ENCODE results near the gene UBAP2. TPM values are rescaled to one million over a fixed set of nuclear protein-coding genes. Genes with fewer than 3 reads are reported as not detected.

Gene UBAP2, protein sequence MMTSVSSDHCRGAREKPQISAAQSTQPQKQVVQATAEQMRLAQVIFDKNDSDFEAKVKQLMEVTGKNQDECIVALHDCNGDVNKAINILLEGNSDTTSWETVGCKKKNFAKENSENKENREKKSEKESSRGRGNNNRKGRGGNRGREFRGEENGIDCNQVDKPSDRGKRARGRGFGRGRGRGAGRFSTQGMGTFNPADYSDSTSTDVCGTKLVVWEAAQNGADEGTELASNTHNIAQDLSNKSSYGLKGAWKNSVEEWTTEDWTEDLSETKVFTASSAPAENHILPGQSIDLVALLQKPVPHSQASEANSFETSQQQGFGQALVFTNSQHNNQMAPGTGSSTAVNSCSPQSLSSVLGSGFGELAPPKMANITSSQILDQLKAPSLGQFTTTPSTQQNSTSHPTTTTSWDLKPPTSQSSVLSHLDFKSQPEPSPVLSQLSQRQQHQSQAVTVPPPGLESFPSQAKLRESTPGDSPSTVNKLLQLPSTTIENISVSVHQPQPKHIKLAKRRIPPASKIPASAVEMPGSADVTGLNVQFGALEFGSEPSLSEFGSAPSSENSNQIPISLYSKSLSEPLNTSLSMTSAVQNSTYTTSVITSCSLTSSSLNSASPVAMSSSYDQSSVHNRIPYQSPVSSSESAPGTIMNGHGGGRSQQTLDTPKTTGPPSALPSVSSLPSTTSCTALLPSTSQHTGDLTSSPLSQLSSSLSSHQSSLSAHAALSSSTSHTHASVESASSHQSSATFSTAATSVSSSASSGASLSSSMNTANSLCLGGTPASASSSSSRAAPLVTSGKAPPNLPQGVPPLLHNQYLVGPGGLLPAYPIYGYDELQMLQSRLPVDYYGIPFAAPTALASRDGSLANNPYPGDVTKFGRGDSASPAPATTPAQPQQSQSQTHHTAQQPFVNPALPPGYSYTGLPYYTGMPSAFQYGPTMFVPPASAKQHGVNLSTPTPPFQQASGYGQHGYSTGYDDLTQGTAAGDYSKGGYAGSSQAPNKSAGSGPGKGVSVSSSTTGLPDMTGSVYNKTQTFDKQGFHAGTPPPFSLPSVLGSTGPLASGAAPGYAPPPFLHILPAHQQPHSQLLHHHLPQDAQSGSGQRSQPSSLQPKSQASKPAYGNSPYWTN
- total RNA-seq (2014; rRNA removed; shearing (Covaris generic)): 20.8 and 24.8 TPM in 2 replicates

DNA sequence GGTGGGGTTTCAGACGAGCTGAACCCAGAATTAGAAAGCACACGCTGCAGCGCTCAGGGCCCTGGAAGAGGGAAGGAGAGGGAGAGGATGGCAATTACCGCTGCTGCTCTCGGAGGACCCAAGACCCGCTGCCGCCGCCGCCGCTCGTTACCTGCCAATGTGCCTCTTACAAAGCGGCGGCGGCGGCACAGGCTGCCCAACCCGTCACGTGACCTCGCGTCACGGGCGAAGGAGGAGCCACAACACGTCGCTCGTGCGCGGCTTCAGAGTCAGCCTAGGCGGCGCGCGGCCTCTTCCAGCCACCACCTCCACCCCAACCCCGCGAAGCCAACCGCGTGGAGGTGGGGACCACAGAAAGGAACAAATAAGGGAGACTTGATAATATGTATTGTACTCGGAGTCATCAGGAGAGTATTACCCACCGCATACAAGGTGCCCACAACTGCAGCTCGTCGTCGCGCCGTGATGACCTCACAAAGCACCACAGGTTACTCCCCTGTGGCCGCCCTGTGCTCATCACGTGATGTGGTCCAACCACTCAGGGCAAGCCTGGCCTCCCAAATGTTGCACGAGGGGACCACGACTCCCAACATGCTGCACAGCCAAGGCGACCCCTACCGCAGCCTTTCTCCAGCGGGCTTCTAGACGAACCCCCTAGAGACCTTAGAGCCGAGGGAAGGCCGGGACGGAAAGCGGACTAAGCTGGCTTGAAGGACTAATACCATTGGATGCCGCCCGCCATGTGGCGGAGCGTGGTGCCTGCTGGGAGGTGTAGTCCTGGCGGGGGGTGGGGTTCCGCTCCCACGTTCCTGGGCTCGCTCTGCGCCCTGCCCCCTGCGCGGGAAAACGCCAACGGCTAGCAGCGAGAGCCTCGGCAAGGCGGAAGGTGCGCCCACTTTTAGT is at the start of gene UBAP2:
Gene UBAP2, minus strand, starts transcription at position 161 of the 903 bp plus-strand sequence. CDS start 31,739 bp downstream, outside the sequence.
- Histone ChIP-seq H3K36me3 (replicated peaks; ENCODE audit: control insufficient read depth, insufficient read depth, low read length) (no peaks in the 10 kb centered on the region), H3K27me3 (ENCODE audit: control insufficient read depth, insufficient read depth, low read length) (no peaks in the 10 kb centered on the region), H3K4me3 (ENCODE audit: insufficient read depth, low read depth, low read length) (peak within 1 kb of the TSS; percentile 95)
- DNase-seq: peak; percentile 96

DNA sequence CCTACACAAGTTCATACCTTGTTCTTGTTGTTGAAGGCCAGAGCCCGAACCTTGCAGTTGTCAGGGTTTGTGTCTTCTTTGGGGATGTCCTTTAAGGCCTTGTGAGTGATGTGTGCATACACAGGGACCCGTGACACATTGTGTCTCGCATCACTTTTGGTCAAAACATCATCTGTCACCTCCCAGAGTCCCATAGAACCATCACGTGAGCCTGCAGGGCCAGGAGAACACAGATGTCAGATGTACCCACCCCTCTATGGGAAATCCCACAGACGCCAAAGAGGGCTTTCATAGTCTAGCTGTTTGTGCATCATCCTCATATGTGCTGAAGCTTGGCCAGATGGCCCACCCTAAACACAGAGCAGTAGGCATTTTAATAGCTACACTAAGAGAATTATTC is 49.6 kb upstream of the UBAP2 start:
- no peaks in the 10 kb centered on the region for H3K27me3 ChIP-seq (ENCODE audit: control insufficient read depth, insufficient read depth, low read length)
- no peak overlapping the region for H3K4me3 ChIP-seq (ENCODE audit: insufficient read depth, low read depth, low read length)
- peaks cover 20% of the 10 kb centered on the region for H3K36me3 ChIP-seq (replicated peaks; ENCODE audit: control insufficient read depth, insufficient read depth, low read length)
- no peak for DNase-seq

DNA sequence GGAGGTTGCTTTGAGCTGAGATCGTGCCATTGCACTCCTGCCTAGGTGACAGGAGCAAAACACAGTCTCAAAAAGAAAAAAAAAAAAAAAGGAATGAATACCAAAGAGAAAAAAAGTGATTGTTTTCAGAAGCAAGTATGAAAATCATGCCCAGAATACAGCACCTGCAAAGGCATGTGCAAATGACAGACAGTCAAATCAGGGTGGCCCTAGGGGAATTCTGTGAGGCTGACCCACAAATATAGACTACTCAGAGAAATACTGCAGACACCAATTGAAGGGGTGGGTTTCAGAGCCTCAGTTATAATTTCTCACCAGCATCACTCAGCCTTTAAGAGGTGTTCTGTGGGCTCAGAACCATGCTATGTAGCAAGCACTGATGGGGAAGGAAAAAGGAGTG is 49.2 kb upstream of the UBAP2 start:
- no peak for DNase-seq
- Histone ChIP-seq H3K36me3 (replicated peaks; ENCODE audit: control insufficient read depth, insufficient read depth, low read length) (peaks cover 22% of the 10 kb centered on the region), H3K27me3 (ENCODE audit: control insufficient read depth, insufficient read depth, low read length) (no peaks in the 10 kb centered on the region), H3K4me3 (ENCODE audit: insufficient read depth, low read depth, low read length) (no peak overlapping the region)

DNA sequence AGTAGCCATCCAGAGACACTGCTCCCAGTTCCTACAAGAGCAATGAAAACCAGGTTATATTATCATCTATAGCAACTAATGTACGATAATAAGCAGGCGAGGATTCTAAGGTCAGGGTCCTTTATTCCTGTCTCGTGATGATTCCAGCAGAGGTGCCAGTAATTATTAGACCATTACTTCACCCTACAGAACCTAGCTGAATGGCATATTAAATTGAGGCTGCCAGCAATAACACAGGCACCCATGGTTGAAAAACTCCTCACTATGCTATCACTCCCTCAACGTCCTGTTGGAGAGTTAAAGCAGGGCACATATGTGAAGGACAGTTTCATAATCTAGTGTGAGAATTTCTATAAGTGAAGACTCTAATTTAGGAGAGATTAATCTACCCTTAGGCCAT is 48.1 kb upstream of the UBAP2 start:
- no peak overlapping the region for H3K4me3 ChIP-seq (ENCODE audit: insufficient read depth, low read depth, low read length)
- no peaks in the 10 kb centered on the region for H3K27me3 ChIP-seq (ENCODE audit: control insufficient read depth, insufficient read depth, low read length)
- no peak for DNase-seq
- H3K36me3 ChIP-seq (replicated peaks; ENCODE audit: control insufficient read depth, insufficient read depth, low read length): peaks cover 24% of the 10 kb centered on the region

DNA sequence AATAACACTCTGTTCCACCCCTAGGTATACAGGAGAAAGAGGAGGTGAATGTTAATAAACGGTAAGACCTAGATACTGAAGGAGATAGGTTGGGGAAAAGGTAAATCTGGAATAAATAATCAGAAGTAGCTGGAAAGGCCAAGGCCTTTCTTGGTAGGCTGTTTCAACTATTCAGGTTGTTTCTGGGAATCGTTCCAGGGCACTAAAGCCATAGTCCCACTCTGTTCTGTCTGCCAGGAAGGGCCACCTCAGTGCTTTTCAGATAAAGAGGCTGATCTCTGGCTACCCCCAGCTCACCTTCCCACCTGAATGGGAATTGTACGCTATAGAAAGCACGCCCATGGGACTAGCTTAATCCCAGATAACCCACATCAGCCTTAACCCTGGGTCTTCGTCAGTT is 44.9 kb upstream of the UBAP2 start:
- Histone ChIP-seq H3K4me3 (ENCODE audit: insufficient read depth, low read depth, low read length) (no peak overlapping the region), H3K27me3 (ENCODE audit: control insufficient read depth, insufficient read depth, low read length) (no peaks in the 10 kb centered on the region), H3K36me3 (replicated peaks; ENCODE audit: control insufficient read depth, insufficient read depth, low read length) (peaks cover 33% of the 10 kb centered on the region)
- DNase-seq: no peak

DNA sequence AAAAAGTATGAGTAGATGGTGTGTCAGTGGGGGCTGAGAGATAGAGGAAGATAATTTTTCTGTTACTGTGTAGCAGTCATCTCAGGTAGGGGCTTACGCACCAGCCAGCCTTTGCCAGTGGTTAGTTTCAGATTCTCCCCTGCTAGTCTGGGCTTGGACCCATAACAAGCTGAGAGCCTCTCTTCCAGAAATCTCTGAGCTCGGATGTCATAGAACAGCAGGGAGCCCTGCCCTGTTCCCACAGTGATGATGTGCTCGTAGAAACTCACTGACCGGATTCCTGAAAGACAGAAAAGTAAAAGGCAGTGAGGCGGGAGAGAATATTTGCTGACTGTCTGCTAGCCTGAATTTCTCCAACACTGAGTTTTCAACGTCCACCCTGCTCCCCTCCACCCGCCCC is 40.6 kb upstream of the UBAP2 start:
- peaks cover 43% of the 10 kb centered on the region for H3K36me3 ChIP-seq (replicated peaks; ENCODE audit: control insufficient read depth, insufficient read depth, low read length)

DNA sequence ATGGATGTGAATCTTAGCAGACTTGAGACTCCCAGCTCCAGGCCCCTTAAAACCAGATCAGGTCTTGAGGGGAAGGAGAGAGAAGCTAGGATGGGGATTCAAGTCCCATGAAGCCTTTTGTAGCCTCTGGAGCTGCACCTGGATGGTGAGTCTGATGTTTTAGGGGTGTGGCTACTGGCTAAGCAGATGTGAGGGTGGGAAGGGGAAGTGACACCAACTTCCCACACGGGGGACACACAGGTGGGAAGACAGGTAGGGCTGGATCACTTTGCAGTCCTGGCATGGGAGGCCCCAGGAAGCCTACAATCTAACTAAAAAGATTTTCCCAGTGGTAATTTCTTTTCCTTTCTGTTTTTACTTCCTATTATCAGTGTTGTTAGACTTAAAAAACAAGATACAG is 38.7 kb upstream of the UBAP2 start:
- Histone ChIP-seq H3K4me3 (ENCODE audit: insufficient read depth, low read depth, low read length) (no peak overlapping the region), H3K36me3 (replicated peaks; ENCODE audit: control insufficient read depth, insufficient read depth, low read length) (peaks cover 35% of the 10 kb centered on the region), H3K27me3 (ENCODE audit: control insufficient read depth, insufficient read depth, low read length) (no peaks in the 10 kb centered on the region)
- no peak for DNase-seq

More for the DNA sequence above, 40.6 kb upstream of the UBAP2 start:
- H3K4me3 ChIP-seq (ENCODE audit: insufficient read depth, low read depth, low read length): no peak overlapping the region
- no peak for DNase-seq
- H3K27me3 ChIP-seq (ENCODE audit: control insufficient read depth, insufficient read depth, low read length): no peaks in the 10 kb centered on the region

DNA sequence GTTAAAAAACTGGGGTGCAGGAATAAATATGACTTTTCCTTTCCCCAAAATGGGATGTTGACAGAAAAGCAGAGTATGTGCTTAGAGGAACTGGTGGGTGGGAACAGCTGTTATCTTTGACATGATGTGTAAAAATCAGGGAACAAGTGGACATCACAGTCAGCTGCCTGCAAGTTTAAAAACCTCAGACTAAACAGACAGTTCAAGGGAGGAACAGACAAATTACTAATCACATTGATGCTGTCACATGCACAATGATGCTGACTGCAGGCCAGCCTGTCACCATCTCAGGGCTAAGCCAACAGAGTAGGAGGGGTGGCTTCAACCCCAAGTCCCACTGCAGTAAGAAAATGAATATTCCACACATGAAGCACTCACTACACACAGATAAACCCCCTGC is 38.2 kb upstream of the UBAP2 start:
- Histone ChIP-seq H3K36me3 (replicated peaks; ENCODE audit: control insufficient read depth, insufficient read depth, low read length) (peaks cover 33% of the 10 kb centered on the region), H3K4me3 (ENCODE audit: insufficient read depth, low read depth, low read length) (no peak overlapping the region)
- no peak for DNase-seq

DNA sequence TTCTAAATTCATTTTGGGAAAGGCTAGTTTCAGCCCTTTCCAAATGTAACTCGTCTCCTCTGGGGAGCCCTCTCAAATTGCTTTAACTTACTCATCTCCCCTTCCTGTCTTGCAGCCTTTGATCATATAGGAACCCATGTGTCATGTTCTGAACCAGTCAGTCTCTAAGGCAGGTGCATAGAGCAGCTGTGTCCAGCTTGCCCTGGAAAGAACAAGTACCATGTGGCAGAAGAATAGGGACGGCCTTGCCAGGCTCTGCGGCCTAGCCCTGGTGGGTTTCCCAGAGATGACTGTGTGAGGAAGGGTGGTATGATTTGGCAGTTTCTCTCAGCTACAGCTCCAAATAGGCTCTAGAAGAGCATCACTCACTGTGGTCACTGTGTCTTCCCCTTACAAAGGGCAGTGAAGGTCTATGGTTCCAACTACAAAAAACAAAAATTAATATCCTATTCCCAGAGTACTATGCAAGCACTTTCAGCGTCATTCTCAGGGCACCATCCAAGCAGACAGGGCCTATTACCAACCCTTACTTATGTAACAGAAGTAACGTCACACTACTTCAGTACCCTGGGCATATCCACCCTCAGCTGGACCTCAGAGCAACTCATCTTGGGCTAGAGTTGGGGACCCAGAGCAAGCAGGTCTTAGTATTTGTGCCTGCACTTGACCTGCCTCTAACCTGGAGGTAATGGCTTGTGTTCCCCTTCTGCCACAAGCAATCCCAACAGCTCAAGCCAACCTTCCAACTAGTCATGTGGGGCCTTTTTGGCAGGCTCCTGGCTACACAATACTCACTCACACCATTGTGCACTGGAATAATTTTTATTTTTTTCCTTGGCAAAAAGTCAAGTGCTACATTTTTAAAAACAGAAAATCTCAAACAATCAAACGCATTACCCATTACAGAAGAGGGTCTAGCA is 37.2 kb upstream of the UBAP2 start:
- Histone ChIP-seq H3K4me3 (ENCODE audit: insufficient read depth, low read depth, low read length) (no peak overlapping the region), H3K36me3 (replicated peaks; ENCODE audit: control insufficient read depth, insufficient read depth, low read length) (peaks cover 31% of the 10 kb centered on the region), H3K27me3 (ENCODE audit: control insufficient read depth, insufficient read depth, low read length) (no peaks in the 10 kb centered on the region)
- DNase-seq: no peak

More for the DNA sequence above, 38.2 kb upstream of the UBAP2 start:
- no peaks in the 10 kb centered on the region for H3K27me3 ChIP-seq (ENCODE audit: control insufficient read depth, insufficient read depth, low read length)

DNA sequence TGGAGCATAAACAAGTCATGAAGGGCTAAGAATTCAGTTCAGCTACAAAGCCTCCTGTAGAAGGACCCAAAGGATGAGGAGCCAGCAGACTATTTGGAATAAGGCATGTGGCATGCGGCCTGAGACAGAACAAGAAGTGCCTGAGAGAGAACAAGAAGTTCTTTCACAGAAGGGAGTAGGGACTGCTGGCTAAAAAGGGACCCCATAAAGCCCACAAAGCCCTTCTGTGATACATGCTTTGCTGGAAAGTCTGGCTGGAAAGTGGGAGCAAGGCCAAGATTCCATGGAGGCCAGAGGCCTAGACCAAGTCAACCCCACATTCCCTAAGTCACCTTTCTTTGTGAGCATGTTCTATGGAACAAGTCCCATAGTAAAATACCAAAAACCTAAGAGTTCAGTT is 35.9 kb upstream of the UBAP2 start:
- H3K27me3 ChIP-seq (ENCODE audit: control insufficient read depth, insufficient read depth, low read length): no peaks in the 10 kb centered on the region
- peaks cover 28% of the 10 kb centered on the region for H3K36me3 ChIP-seq (replicated peaks; ENCODE audit: control insufficient read depth, insufficient read depth, low read length)
- no peak for DNase-seq
- H3K4me3 ChIP-seq (ENCODE audit: insufficient read depth, low read depth, low read length): no peak overlapping the region

DNA sequence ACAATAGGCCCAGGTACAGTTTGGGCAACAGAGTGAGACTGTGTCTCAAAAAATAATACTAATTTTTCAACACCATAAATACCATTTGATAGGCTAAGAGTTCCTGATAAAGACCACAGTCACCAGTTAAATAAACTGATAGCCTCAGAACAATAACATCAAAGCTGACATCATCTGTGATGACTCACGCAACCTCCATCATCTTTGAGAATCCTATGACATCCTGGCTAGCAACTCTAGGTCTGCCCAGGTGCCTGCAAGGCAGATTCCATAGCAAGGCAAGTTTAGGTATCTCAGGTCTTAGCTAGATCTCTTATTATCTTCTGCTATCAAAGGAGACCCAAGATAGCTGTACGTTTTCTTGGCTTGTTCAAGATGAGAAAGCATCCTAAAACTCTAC is 30.5 kb upstream of the UBAP2 start:
- no peaks in the 10 kb centered on the region for H3K36me3 ChIP-seq (replicated peaks; ENCODE audit: control insufficient read depth, insufficient read depth, low read length)
- H3K27me3 ChIP-seq (ENCODE audit: control insufficient read depth, insufficient read depth, low read length): no peaks in the 10 kb centered on the region
- DNase-seq: no peak
- H3K4me3 ChIP-seq (ENCODE audit: insufficient read depth, low read depth, low read length): no peak overlapping the region

DNA sequence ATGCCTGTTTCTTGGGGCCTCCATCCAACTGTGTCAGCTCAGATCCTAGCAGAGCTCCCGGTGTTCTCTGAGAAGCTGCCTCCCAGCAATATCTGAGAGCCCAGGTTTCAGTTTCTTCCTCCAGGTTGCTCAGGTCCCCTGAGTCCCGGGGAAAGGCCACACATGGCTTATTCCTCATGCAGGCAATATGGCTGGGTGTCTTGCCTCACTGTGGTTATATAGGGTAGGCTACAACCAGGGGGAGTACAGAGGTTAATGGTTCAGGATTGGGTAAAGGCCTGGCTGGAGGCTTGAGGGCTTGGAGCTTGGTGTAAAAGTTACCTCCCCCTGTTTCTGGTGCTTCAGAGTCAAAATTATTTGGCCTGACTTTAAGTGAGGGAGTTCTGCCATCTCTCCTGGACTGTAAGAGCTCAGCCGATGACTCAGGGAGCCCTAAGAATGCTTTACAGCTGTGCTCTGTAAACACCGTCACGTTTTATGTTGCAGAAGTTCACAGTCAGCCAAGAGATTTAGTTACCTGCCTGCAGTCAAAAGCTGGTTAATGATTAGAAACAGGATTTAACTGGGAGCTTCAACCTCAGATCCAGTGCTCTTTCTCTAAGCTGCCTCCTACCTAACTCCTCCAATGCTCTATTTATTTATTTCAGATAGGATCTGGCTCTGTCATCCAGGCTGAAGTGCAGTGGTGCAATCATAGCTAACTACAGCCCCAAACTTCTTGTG is 24.3 kb upstream of the UBAP2 start:
- Histone ChIP-seq H3K4me3 (ENCODE audit: insufficient read depth, low read depth, low read length) (no peak overlapping the region), H3K36me3 (replicated peaks; ENCODE audit: control insufficient read depth, insufficient read depth, low read length) (no peaks in the 10 kb centered on the region), H3K27me3 (ENCODE audit: control insufficient read depth, insufficient read depth, low read length) (no peaks in the 10 kb centered on the region)
- DNase-seq: no peak

Data from H7 (cell line).